HEK293T (cell line): ENCODE data around the gene C2CD3.

Experiments used
- CTCF ChIA-PET: fragments of 350-600 bp; formaldehyde crosslinking; extraction: SDS; loops from one replicate; lab custom pipeline; 2021; ENCODE audit warnings: antibody characterized with exemption, inconsistent platforms; lab: Yijun Ruan, JAX
- POLR2A ChIA-PET: fragments of 350-600 bp; formaldehyde crosslinking; extraction: SDS; loops from one replicate; lab custom pipeline; 2020; ENCODE audit warnings: antibody characterized with exemption, inconsistent platforms; lab: Yijun Ruan, JAX
- DNase-seq: peaks from one replicate; pipeline ENCODE4 v3.0.0; 2012; ENCODE audit warnings: mixed read lengths; ENCODE audit errors: extremely low spot score
- ARNT ChIP-seq: fragments of 450-650 bp; IDR thresholded peaks from 2 replicates; pipeline ENCODE4 v1.6.1; 2017; ENCODE audit warnings: mild to moderate bottlenecking
- BHLHE40 ChIP-seq: fragments of 450-650 bp; IDR thresholded peaks from 2 replicates; pipeline ENCODE4 v1.6.1; 2016; ENCODE audit warnings: mild to moderate bottlenecking, moderate library complexity, borderline replicate concordance
- CTBP1 ChIP-seq: fragments of 450-650 bp; IDR thresholded peaks from 2 replicates; pipeline ENCODE4 v1.6.1; 2016; ENCODE audit warnings: borderline replicate concordance
- ELF4 ChIP-seq: fragments of 450-650 bp; IDR thresholded peaks from 2 replicates; pipeline ENCODE4 v1.6.1; 2017; ENCODE audit warnings: antibody characterized with exemption
- FOXA1 ChIP-seq: fragments of 450-650 bp; IDR thresholded peaks from 2 replicates; pipeline ENCODE4 v1.6.1; 2016; ENCODE audit warnings: mild to moderate bottlenecking
- FOXK2 ChIP-seq: fragments of 450-650 bp; IDR thresholded peaks from 2 replicates; pipeline ENCODE4 v1.6.1; 2016; ENCODE audit warnings: mild to moderate bottlenecking
- FOXM1 ChIP-seq: fragments of 450-650 bp; IDR thresholded peaks from 2 replicates; pipeline ENCODE4 v1.6.1; 2017; ENCODE audit warnings: mild to moderate bottlenecking, borderline replicate concordance
- HDGF ChIP-seq: fragments of 450-650 bp; IDR thresholded peaks from 2 replicates; pipeline ENCODE4 v1.6.1; 2017; ENCODE audit warnings: antibody characterized with exemption, borderline replicate concordance
- L3MBTL2 ChIP-seq: fragments of 450-650 bp; conservative IDR thresholded peaks from 2 replicates; pipeline ENCODE4 v1.6.1; 2016; ENCODE audit warnings: mild to moderate bottlenecking
- LEF1 ChIP-seq: fragments of 450-650 bp; IDR thresholded peaks from 2 replicates; pipeline ENCODE4 v1.6.1; 2017; ENCODE audit warnings: mild to moderate bottlenecking, borderline replicate concordance
- NFRKB ChIP-seq: fragments of 450-650 bp; IDR thresholded peaks from 2 replicates; pipeline ENCODE4 v1.6.1; 2016; ENCODE audit warnings: mild to moderate bottlenecking, moderate library complexity
- SP1 ChIP-seq: fragments of 450-650 bp; IDR thresholded peaks from 2 replicates; pipeline ENCODE4 v1.6.1; 2017
- SUZ12 ChIP-seq: fragments of 450-650 bp; IDR thresholded peaks from 2 replicates; pipeline ENCODE4 v1.6.1; 2016; ENCODE audit warnings: mild to moderate bottlenecking
- TARDBP ChIP-seq: fragments of 450-650 bp; IDR thresholded peaks from 2 replicates; pipeline ENCODE4 v1.6.1; 2016
- ZNF384 ChIP-seq: fragments of 450-650 bp; IDR thresholded peaks from 2 replicates; pipeline ENCODE4 v1.6.1; 2016
- TF ChIP-seq, protein P1 (sequence below): fragments of 450-650 bp; IDR thresholded peaks from 2 replicates; pipeline ENCODE4 v1.6.1; 2016

Gene C2CD3

DNA sequence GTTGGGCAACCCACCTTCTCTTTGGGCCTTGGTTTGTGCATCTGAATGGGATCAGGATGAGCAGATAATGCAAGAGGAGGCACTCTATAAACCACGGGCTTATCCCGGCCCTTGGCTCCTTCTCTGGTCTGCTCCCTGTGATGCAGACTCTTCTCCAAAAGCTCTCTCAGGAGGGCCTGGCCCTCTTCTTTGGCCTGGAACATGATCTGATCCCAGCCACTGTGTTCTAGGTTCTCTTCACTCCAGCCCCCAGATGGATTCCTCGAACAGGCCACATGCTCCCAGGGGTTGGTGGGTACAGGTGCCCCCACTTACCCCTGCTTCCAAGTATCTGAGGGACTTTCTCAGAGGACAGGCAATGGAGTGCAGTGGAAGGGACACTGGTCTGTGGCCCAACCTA is 153.2 kb downstream of the C2CD3 start:
- no peak for TF ChIP-seq LEF1
- no peak for TF ChIP-seq FOXM1
- TF ChIP-seq L3MBTL2: no peak
- TF ChIP-seq SP1: no peak
- no peak for TF ChIP-seq FOXK2
- TF ChIP-seq, protein P1, sequence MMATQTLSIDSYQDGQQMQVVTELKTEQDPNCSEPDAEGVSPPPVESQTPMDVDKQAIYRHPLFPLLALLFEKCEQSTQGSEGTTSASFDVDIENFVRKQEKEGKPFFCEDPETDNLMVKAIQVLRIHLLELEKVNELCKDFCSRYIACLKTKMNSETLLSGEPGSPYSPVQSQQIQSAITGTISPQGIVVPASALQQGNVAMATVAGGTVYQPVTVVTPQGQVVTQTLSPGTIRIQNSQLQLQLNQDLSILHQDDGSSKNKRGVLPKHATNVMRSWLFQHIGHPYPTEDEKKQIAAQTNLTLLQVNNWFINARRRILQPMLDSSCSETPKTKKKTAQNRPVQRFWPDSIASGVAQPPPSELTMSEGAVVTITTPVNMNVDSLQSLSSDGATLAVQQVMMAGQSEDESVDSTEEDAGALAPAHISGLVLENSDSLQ: no peak
- TF ChIP-seq TARDBP: no peak
- TF ChIP-seq ELF4: no peak
- TF ChIP-seq BHLHE40: no peak
- TF ChIP-seq HDGF: no peak
- TF ChIP-seq ARNT: no peak
- ChIA-PET POLR2A (no interaction called here), CTCF (no interaction called here)
- no peak for DNase-seq

DNA sequence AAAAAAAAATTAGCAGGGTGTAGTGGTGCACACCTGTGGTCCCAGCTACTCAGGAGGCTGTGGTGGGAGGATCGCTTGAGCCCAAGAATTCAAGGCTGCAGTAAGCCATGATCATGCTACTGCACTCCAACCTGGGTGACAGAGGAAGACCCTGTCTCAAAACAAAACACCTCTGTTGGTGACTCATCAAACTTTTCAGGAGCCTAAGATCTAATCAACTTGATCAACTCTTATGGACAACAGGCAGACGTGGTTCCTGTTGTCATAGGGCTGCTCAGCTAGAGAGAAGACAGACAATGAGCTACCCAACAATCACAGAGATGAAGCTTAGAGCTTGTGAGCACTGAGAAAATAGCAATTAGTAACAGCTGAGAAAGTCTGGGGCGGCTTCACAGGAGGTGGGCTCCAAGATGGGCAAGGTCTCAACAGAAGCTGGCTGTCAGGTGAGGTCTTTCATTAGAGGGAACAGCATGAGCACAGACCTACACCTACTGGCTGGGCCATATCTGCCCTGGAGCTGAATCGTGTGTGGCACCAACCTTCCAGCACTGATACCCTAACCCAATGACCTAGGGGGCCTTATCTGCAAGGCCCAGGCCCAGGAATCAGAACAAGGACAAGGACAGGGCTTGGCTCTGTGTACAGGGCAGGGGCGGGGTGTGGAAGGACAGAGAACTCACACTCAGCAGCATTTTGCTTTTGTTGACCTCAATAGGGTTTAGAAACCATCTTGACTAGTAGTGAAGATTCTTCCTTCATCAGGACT is 154.7 kb downstream of the C2CD3 start:
- CTCF ChIA-PET: no interaction called here
- TF ChIP-seq LEF1 (no peak), CTBP1 (no peak), FOXK2 (no peak), ZNF384 (no peak), SP1 (no peak), ARNT (no peak), NFRKB (no peak), HDGF (no peak), ELF4 (no peak), TARDBP (no peak), FOXA1 (no peak), SUZ12 (no peak), FOXM1 (no peak), L3MBTL2 (no peak), BHLHE40 (no peak)
- TF ChIP-seq, protein P1: no peak
- POLR2A ChIA-PET: interaction anchor here (2.2 kb wide), 1 partner anchor 34 kb away, joined by 9 read pairs; the partner anchor contains the start of gene UCP2
- no peak for DNase-seq

- DNase-seq: no peak
- CTCF ChIA-PET: no interaction called here
- POLR2A ChIA-PET: interaction anchor here (2.2 kb wide), 1 partner anchor 33 kb away, joined by 9 read pairs; the partner anchor contains the start of gene UCP2
- TF ChIP-seq L3MBTL2 (no peak), ARNT (no peak), CTBP1 (no peak), BHLHE40 (no peak), ZNF384 (no peak), HDGF (no peak), NFRKB (no peak), FOXK2 (no peak), TARDBP (no peak), ELF4 (no peak), FOXA1 (no peak), SUZ12 (no peak), SP1 (no peak), LEF1 (no peak)
- TF ChIP-seq, protein P1: no peak
Observed at GRCh38 chr11:74014880-74015279, 155.9 kb downstream of the C2CD3 start.

- ChIA-PET POLR2A (no interaction called here), CTCF (no interaction called here)
- TF ChIP-seq FOXM1: no peak
- TF ChIP-seq FOXK2: no peak
- TF ChIP-seq BHLHE40: no peak
- no peak for TF ChIP-seq FOXA1
- TF ChIP-seq ZNF384: no peak
- no peak for TF ChIP-seq NFRKB
- no peak for TF ChIP-seq ARNT
- TF ChIP-seq SP1: no peak
- TF ChIP-seq SUZ12: no peak
- TF ChIP-seq L3MBTL2: no peak
- no peak for TF ChIP-seq ELF4
- TF ChIP-seq HDGF: no peak
- no peak for TF ChIP-seq TARDBP
- TF ChIP-seq, protein P1: no peak
- no peak for TF ChIP-seq LEF1
- TF ChIP-seq CTBP1: no peak
- no peak for DNase-seq
Observed at GRCh38 chr11:74013141-74013540, 157.7 kb downstream of the C2CD3 start.

DNA sequence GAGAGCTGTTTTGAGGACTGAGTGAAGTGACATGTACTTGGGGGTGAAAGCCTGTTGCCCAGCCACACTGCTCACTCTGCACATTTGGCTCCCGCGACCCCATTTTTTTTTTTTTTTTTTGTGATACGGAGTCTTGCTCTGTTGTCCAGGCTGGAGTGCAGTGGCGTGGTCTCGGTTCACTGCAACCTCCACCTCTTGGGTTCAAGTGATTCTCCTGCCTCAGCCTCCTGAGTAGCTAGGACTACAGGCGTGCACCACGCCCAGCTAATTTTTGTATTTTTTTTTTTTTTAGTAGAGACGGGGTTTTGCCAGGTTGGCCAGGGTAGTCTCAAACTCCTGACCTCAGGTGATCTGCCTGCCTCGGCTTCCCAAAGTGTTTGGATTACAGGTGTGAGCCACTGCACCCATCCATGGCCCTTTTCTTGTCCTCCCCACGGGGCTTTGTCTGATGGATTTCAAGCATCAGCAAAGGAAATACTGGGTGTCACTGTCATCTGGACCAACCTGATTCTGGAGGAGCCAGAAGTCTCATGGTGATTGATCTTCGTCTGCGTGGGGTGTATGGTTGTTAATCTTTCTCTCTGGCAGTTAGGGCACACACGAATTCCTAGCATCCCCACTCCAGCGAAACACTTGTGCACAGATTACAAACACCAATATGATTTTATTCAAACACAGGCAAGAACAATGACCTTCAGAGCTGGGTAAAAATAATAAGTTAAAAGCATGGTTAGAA is 158.6 kb downstream of the C2CD3 start:
- ChIA-PET POLR2A (interaction anchor here (1.4 kb wide), 1 partner anchor 30 kb away, joined by 3 read pairs; the partner anchor contains the start of gene UCP2), CTCF (interaction anchor here (0.5 kb wide), 1 partner anchor 42 kb away, joined by 4 read pairs; no protein-coding TSS in a partner anchor)
- DNase-seq: no peak
- TF ChIP-seq HDGF: no peak
- no peak for TF ChIP-seq FOXK2
- TF ChIP-seq, protein P1: no peak
- no peak for TF ChIP-seq ELF4
- no peak for TF ChIP-seq BHLHE40
- TF ChIP-seq SP1: no peak
- TF ChIP-seq NFRKB: no peak
- no peak for TF ChIP-seq L3MBTL2
- TF ChIP-seq CTBP1: no peak
- TF ChIP-seq LEF1: no peak
- no peak for TF ChIP-seq ARNT
- TF ChIP-seq ZNF384: no peak
- TF ChIP-seq FOXA1: no peak
- no peak for TF ChIP-seq FOXM1
- TF ChIP-seq TARDBP: no peak
- TF ChIP-seq SUZ12: no peak
